ENCODE data around the gene NTSR1.

NTSR1 gene

GRCh38 chr20:62726716-62727583 is 18.3 kb downstream of the NTSR1 start:
- DNase-seq (ENCODE audit: low read depth): no peak

GRCh38 chr20:62727584-62728027 is 19.0 kb downstream of the NTSR1 start:
- no peak for DNase-seq (ENCODE audit: low read depth)

- DNase-seq (ENCODE audit: low read depth): no peak
These were observed 19.6 kb downstream of the NTSR1 start for GRCh38 chr20:62728028-62728780.

- no peak for DNase-seq (ENCODE audit: low read depth)
These were observed 20.2 kb downstream of the NTSR1 start for GRCh38 chr20:62728781-62729300.

- no peak for DNase-seq (ENCODE audit: low read depth)
These were observed 21.8 kb downstream of the NTSR1 start for GRCh38 chr20:62730481-62730880.

- DNase-seq (ENCODE audit: low read depth): peak; percentile 12
These were observed 23.6 kb downstream of the NTSR1 start for GRCh38 chr20:62732031-62732760.

GRCh38 chr20:62732842-62733525 is 24.3 kb downstream of the NTSR1 start:
- DNase-seq (ENCODE audit: low read depth): no peak

GRCh38 chr20:62733526-62733842 is 24.8 kb downstream of the NTSR1 start:
- DNase-seq (ENCODE audit: low read depth): no peak

- no peak for DNase-seq (ENCODE audit: low read depth)
These were observed 25.3 kb downstream of the NTSR1 start for GRCh38 chr20:62733891-62734290.

GRCh38 chr20:62734326-62734725 is 25.7 kb downstream of the NTSR1 start:
- no peak for DNase-seq (ENCODE audit: low read depth)

- no peak for DNase-seq (ENCODE audit: low read depth)
These were observed 26.2 kb downstream of the NTSR1 start for GRCh38 chr20:62734881-62735280.

- peak; percentile 2 for DNase-seq (ENCODE audit: low read depth)
These were observed 26.7 kb downstream of the NTSR1 start for GRCh38 chr20:62735331-62735821.

- no peak for DNase-seq (ENCODE audit: low read depth)
These were observed 27.4 kb downstream of the NTSR1 start for GRCh38 chr20:62736026-62736406.

GRCh38 chr20:62736407-62737071 is 27.9 kb downstream of the NTSR1 start:
- DNase-seq (ENCODE audit: low read depth): no peak

- no peak for DNase-seq (ENCODE audit: low read depth)
These were observed 28.7 kb downstream of the NTSR1 start for GRCh38 chr20:62737271-62737811.

- no peak for DNase-seq (ENCODE audit: low read depth)
These were observed 29.6 kb downstream of the NTSR1 start for GRCh38 chr20:62738025-62738881.

GRCh38 chr20:62739067-62739466 is 30.4 kb downstream of the NTSR1 start:
- DNase-seq (ENCODE audit: low read depth): no peak

GRCh38 chr20:62739581-62740285 is 31.1 kb downstream of the NTSR1 start:
- DNase-seq (ENCODE audit: low read depth): no peak
